Measurements from ENCODE around the gene MEF2C.
"Not testable (repeated sequence)": the region's sequence is repeated elsewhere in the genome, so short reads cannot be mapped to it uniquely, and the experiment has no call there.

Gene MEF2C

GRCh38 chr5:88883059-88883835, at the start of gene MEF2C:
TSS of gene MEF2C (minus strand) at chr5:88883184. CDS start at chr5:88823788, 59,396 bp downstream.
- DNase-seq = peak; percentile 78

GRCh38 chr5:88932541-88932940, 49.6 kb upstream of the MEF2C start:
- no peak for DNase-seq

- DNase-seq = no peak
These were observed 47.4 kb upstream of the MEF2C start for GRCh38 chr5:88930335-88930734.

GRCh38 chr5:88929385-88929784, 46.4 kb upstream of the MEF2C start:
- no peak for DNase-seq

GRCh38 chr5:88926774-88927173, 43.8 kb upstream of the MEF2C start:
- no peak for DNase-seq

GRCh38 chr5:88925692-88926490, 42.9 kb upstream of the MEF2C start:
- DNase-seq = no peak

GRCh38 chr5:88924330-88924657, 41.3 kb upstream of the MEF2C start:
- no peak for DNase-seq

GRCh38 chr5:88923623-88924329, 40.8 kb upstream of the MEF2C start:
- DNase-seq = no peak

GRCh38 chr5:88912743-88913142, 29.8 kb upstream of the MEF2C start:
- DNase-seq = not testable (repeated sequence)

GRCh38 chr5:88911059-88911572, 28.1 kb upstream of the MEF2C start:
- not testable (repeated sequence) for DNase-seq

GRCh38 chr5:88904478-88904877, 21.5 kb upstream of the MEF2C start:
- not testable (repeated sequence) for DNase-seq

- DNase-seq = not testable (repeated sequence)
These were observed 21.0 kb upstream of the MEF2C start for GRCh38 chr5:88903966-88904365.

- DNase-seq = not testable (repeated sequence)
These were observed 18.1 kb upstream of the MEF2C start for GRCh38 chr5:88901077-88901476.

- no peak for DNase-seq
These were observed 16.2 kb upstream of the MEF2C start for GRCh38 chr5:88899096-88899737.

- no peak for DNase-seq
These were observed 14.8 kb upstream of the MEF2C start for GRCh38 chr5:88897748-88898147.

GRCh38 chr5:88895681-88896501, 12.9 kb upstream of the MEF2C start:
- DNase-seq = no peak

- DNase-seq = no peak
These were observed 9.7 kb upstream of the MEF2C start for GRCh38 chr5:88892669-88893068.

- no peak for DNase-seq
These were observed 7.2 kb upstream of the MEF2C start for GRCh38 chr5:88890070-88890781.

- no peak for DNase-seq
These were observed 6.4 kb upstream of the MEF2C start for GRCh38 chr5:88889189-88890069.

GRCh38 chr5:88888848-88889188, 5.8 kb upstream of the MEF2C start:
- no peak for DNase-seq
